IPS DF 4.7 (cell line): ENCODE results near the gene HPN.
"Not testable (repeated sequence)": the region's sequence is repeated elsewhere in the genome, so short reads cannot be mapped to it uniquely, and the experiment has no call there.

Experiments
- DNase-seq: peaks from one replicate; pipeline ENCODE4 v3.0.0-alpha.2; 2013; ENCODE audit warnings: low spot score; ENCODE audit errors: extremely low read depth

Gene HPN

DNA sequence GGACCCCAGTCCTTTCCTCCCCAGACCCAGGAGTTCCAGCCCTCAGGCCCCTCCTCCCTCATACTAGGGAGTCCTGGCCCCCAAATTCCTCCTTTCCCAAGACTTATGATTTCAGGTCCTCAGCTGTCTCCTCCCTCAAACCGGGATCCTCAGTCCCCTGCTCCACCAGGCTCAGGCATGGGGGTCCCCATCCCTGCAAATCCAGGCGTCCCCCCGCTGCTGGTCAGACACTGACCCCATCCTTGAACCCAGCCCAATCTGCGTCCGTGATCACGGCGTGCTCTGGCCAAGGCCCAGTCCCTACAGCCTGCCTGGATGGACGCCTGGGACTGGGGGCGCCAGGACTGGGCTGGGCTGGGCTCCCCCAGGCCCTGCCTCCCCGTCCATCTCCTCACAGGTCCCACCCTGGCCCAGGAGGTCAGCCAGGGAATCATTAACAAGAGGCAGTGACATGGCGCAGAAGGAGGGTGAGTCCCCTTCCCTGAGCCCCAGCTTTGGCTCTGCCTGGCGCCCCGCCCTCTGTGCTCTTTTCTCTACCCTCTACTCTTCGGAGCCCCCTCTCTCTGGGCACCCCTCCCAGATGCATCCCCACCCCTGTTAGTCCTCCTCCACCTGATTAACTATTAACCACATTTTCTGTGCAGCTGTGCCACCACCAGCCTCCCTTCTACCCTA is 672 bp downstream of the HPN start:
- no peak for DNase-seq

DNA sequence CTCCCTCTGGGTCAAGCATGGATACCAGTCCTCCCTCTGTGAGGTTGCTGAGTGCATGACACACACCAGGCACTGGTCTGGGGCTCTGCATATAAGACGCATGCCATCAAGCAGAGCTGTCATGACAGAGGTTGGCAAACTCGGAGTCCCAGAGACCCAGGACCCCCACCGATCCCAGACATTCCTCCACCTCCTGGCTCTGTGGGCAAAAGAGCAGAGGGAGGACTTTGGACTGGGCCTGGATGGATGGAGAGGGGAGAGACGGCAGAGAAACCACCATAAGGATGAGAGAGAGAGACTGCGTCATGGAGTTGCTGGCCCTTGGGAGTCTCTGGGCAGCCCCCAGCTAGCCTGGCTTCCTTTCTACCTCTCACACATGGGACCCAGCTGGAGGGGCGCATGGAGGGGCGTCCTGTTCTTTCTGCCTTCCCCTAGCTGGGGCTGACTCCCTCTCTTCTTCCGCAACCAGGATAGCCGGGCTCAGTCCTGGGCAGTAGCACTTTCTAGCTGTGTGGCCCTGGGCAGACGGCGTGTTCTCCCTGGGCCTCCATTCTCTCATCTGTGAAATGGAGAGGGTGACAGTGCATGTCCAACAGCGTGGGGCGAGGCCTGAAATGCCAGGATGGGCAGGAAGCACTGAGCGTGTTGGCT is 1.6 kb downstream of the HPN start:
- DNase-seq = no peak

DNA sequence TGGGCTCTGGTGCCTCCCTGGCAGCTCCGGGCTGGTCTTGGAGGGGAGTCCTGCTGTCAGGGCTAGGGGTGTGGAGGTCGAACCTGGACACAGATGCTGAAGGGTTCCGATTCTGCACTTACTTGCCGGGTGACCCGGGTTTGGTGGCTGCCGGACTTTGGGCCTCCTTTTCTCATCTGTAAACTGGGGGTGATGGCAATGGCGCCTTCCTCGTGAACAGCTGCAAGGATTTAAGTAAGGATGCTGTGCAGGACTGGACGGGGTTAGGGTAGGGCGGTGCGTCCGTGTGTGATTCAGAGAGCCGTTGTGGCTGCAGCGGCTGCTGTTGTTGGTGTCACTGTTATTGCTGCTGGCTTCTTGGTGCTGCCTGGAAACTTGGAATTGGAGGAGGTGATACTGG is 2.4 kb downstream of the HPN start:
- DNase-seq = no peak

DNA sequence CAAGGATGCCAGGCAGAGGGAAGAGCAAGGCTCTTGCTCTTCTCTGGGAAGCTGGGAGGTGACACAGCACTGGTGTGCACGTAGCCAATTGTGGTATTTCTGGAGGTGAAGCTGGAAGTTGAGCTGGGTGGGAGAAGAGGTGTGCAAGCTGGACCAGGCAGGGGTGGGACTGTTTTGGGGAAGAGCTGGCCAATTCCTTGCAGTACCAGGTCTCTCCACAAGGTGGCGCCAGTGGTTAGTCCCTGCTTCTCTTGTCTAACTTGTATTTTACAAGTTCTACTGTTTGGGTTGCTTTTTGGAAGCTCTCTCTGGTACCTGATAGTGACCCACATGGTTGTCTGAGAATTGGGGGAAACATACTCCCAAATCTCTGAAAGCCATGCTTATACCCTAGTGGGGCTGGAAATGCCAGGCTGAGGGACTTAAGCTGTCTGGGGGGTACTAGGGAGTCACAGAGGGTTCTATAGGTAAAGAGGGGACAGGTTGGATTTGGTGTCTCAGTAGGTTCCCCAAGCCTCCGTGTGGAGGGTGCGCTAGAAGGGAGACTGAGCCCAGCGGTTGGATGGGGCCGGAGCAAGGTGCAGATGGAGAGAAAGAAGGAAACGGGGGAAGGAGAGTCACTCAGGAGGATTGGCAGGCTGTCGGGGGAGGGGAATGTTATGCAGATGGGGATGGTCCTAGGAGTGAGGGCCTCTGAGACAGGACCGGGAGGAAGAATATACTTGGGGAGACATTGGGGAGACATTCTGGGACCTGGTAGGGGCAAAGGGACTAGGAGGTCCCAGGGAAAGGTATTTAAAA is 3.0 kb downstream of the HPN start:
- DNase-seq = no peak

DNA sequence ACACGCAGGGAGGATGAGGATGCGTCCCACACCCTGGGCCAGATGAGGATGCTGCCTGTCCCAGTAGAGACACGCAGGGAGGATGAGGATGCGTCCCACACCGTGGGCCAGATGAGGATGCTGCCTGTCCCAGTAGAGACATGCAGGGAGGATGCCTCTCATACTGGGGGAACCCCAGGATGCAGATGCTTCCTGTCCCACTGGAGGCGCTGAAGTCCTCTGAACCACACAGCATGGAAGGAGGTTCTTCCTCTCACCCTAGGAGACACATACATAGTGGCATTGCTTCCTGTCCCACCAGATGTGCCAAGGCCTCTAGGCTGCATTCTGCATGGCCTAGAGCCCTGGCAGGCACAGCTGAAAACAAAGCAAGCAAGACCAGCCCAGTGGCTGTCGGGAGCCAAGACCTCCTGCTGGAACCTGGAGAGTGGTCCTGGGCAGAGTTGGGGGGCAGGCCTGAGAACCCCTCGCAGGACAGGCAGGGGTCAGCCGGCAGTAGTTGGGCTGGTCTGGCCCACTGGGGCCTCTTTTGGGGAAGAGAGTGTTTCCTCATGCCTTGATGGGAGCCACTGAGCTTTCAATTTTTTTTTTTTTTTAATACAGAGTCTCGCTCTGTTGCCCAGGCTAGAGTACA is 4.3 kb downstream of the HPN start:
- no peak for DNase-seq

DNA sequence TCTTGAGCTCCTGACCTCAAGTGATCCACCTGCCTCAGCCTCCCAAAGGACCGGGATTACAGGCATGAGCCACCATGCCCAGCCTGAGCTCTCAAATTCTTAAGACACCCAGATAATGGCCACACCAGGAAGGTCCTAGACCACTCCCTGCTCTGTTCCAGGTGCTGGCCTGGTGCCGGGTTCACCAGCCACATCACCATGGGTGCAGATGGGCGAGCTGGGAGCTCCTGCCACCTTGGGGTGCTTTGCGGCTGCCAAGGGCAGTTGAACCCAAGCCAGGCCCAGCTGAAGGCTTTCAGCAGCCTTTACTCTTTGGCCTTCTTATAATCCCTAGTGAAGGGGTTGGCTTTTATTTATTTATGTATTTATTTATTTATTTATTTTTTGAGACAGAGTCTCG is 4.9 kb downstream of the HPN start:
- no peak for DNase-seq

DNA sequence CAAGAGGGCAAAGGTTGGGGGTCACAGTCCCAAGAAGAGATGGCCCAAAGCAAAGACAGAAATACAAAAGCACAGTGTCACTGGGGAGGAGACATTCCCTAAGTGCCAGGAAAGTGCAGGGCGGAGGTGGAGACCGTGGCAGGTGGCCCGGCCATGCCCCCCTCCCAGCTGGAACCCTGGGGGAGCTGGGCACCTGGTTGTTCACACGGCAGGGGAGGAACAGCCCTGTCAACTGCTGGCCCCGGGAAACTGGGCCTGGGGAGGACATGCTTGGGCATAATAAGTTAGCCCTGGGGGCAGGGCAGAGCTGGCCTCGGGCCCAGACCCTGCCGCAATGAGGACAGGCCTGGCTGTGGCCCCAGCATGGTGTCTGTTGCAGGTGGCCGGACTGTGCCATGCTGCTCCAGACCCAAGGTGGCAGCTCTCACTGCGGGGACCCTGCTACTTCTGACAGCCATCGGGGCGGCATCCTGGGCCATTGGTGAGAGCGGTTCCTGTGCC is 7.4 kb downstream of the HPN start:
- no peak for DNase-seq

DNA sequence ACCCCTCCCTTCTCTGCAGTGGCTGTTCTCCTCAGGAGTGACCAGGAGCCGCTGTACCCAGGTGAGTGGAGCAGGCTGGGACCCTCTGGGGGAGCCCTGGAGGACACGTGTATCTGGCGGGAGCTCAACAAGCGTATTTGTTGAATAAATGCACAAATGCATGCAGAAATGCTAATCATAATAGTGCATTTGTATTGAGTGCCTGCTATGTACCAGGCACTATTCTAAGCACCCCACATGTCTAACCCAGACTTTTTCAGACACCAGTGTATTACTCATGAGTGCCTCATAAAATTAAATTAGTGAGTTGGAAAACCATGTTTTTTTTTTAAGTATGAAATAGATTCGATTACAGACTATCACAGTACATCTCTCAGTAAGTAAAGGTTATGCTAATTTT is 7.9 kb downstream of the HPN start:
- DNase-seq = no peak

DNA sequence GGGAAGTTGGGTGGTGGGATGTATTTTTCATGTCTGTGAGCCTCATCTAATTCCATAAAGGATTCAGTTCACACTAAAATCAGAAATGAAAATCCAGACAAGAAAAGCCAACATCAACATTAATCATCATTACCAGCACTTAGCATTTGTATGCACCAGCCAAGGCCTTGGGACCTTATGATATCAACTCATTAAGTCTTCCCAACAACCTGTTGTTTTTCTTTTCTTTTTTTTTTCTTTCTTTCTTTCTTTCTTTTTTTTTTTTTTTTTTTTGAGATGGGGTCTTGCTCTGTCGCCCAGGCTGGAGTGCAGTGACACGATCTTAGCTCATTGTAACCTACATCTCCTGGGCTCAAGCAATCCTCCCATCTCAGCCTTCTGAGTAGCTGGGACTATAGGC is 9.1 kb downstream of the HPN start:
- DNase-seq = not testable (repeated sequence)

DNA sequence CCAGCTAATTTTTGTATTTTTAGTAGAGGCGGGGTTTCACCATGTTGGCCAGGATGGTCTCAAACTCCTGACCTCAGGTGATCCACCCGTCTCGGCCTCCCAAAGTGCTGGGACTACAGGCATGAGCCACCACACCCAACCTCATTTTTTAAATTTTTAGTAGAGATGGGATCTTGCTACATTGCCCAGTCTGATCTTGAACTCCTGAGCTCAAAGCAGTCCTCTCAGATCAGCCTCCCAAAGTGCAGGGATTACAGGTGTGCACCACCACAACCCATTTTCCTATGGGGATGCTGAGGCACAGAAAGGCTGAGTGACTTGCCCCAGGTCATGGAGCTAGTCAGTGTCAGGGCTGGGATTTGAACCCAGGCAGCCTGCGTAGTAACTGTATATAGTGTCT is 9.7 kb downstream of the HPN start:
- DNase-seq = not testable (repeated sequence)

DNA sequence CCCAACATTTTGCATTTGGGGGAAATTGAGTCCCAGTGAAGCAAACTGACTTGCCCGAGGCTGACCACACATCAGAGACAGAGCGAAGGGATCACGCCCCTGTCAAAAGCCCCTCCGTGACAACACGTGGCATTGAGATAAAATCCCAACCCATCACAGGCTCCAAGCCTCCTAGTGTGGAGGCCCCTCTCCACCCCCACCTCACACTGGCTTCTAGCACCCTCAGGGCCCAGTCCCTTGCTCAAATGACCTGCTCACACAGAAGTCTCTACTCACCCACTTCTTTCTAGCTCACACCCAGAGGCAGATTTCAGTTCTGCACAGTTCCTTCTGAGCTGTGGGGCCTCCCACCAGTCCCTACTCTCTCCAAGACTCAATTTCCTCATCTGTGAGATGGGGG is 10.3 kb downstream of the HPN start:
- no peak for DNase-seq

DNA sequence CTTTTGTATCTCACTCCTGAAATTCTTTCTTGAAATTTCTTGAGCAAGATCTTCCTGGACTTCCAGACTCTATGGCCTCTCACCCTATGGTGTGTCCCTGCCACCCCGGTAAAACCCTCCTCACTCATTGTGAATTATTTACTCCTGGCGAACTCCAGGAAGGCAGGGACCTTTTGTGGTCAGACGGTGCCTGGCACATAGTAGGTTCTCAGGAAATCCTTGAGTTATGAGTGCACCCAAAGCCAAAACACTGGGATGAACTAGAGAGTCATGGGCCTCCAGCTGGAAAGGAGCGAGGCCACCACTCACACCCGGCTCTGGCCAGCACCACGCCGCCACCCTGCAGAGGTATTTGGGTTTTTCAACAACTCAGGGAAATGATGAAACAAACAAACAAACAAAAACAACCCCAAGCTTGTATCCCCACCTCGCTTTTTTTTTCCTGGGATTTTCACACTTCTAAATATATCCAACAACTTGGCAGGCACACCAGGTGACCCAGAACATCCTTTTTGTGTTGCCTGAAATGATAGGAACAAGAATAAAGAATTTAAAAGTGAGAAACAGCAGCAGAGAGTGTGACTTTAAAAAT is 11.2 kb downstream of the HPN start:
- DNase-seq = no peak

DNA sequence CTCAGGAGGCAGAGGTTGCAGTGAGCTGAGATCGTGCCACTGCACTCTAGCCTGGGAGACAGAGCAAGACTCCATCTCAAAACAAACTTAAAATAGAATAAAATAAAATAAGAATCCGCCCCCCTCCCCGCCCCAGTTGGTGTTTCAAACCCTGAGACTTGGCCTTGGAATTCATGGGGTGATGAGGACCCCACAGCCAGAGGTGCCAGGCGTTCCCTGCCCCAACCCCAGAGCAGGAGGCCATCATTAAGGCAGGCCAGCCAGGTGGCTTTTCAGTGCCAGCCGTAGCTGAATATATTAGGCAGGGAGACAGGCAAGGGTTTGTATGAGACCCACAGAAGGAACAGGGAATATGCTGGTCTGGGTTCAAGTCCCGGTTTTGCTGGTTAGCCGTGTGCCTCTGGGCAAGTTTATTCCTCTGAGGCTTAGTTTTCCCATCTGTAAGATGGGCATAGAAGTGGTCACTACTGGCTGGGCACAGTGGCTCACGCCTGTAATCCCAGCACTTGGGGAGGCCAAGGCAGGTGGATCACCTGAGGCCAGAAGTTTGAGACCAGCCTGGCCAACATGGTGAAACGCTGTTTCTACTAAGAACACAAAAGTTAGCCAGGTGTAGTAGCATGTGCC is 12.3 kb downstream of the HPN start:
- no peak for DNase-seq

DNA sequence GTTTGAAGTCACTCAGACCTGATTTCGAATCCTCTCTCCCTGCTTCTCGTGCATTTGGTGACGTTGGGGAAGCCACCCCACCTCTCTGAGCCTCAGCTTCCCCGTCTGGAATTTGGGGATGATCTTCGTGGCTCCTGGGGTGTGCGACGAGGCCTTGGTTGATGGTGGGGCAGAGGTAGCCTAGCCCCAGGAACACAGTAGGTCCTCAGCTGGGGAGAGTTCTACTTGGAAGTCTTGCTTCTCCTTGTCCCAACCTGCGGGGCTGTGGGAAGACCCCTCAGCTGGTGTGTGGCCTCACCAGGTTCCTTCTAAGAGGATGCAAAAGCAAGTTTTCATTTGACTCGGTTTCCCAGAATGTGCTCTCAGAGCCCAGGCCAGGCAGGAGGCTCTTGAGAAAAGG is 13.1 kb downstream of the HPN start:
- no peak for DNase-seq

DNA sequence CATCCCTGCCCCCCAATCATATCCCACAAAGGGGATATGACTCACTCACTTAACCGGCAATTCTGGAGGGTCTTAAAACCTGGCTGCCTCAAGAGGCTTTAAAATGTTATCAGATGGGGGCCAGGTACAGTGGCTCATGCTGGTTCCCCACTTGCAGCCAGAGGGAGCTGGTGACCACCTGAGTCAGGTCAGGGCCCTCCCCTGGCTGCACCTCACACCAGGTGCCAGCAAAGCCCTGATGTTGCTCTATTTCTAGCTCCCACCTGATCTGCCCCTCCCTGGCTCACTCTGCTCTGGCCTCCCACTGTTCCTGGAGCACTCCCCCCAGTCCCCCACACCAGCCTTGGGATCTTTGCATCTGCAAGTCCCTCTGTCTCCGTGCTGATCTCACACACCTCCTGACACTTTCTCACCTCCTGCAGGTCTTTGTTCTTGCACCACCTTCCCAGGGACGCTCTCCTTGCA is 14.2 kb downstream of the HPN start:
- DNase-seq = no peak

DNA sequence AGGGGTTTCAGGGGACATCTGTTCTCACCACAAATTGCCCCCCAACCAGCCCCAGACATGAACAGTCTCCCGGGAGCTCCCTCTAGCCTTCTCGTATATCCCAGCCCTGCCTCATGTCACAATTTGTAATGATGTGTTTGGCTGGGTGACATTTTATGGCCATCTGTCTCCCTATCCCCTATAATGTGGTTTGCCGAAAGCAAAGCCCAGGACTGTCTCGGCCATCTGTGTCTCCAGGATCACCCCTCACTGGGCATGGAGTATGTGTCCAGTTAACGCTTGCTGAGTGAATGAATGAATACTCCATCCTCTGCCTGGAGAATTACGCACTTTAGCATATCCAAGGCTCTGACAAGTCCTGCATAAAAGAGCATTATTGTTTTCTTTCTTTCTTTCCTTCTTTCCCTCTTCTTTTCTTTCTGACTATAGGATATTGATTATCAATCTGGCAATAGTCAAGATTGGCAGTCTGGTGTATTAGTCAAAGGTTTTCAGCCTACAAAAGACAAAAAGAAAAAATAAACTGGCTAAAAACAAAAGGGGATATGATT is 15.1 kb downstream of the HPN start:
- DNase-seq = no peak

DNA sequence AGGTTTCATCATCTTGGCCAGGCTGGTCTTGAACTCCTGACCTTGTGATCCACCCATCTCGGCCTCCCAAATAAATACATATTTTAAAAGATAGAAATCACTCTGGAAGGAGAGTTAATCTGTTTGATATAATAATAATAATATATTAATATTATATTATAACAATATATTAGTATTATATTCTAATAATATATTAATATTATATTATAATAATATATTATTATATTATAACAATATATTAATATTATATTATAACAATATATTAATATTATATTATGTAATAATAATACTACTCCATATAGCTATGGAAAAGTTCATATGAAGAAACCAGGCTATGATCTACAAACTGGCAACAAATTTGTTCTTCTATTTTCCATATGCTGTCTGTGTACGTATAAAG is 16.8 kb downstream of the HPN start:
- DNase-seq = no peak

DNA sequence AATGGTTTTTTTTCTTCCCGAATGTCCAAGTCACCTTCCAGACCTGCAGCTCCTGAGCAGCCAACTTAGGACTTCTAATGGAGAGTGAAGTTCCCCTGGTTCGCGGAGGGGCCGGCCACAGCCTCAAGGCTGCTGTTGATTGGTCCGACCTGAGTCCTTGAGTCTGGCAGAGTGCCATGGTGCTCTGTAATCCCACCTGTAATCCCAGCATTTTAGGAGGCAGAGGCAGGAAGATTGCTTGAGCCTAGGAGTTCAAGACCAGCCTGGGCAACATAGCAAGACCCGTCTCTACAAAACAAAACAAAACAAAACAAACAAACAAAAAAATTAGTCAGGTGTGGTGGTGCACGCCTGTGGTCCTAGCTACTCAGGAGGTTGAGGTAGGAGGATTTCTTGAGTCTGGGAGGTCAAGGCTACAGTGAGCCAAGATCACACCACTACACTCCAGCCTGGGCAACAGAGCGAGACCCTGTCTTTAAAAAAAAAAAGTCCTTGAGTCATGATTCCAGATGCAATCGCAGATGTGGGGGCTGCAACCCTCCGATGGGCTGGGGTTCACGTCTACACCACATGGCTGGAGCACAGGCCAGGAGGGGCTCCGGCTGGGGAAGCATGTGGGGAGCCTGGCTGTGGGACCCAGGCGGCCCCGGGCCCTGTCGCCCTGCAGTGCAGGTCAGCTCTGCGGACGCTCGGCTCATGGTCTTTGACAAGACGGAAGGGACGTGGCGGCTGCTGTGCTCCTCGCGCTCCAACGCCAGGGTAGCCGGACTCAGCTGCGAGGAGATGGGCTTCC is 17.7 kb downstream of the HPN start:
- DNase-seq = no peak

DNA sequence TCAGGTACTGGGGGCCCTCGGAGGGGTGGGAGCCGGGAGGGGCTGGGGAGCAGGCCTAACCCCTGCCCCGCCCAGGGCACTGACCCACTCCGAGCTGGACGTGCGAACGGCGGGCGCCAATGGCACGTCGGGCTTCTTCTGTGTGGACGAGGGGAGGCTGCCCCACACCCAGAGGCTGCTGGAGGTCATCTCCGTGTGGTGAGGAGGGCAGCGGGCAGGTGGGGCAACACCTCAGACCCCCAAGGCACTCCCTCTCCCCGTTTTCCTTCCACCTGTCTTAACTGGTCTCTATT is 18.2 kb downstream of the HPN start:
- no peak for DNase-seq
